OCI-LY3 (cell line): Measurements from ENCODE around the gene DSTYK.
"Not testable (repeated sequence)": the region's sequence is repeated elsewhere in the genome, so short reads cannot be mapped to it uniquely, and the experiment has no call there.

ENCODE experiments used
- H2AFZ ChIP-seq: fragments of 200-600, 300-600 bp; shearing (Covaris generic); 2 replicates; pipeline ENCODE4 v1.6.0; 2014; ENCODE audit warnings: antibody characterized with exemption, low read depth, low read length
- H3K27ac ChIP-seq: fragments of 200-600, 300-600 bp; sonication (generic); 2 replicates; pipeline ENCODE4 v1.5.1; 2014; ENCODE audit warnings: mild to moderate bottlenecking, low read length, moderate library complexity, mixed read lengths
- H3K27me3 ChIP-seq: fragments of 200-600, 300-600 bp; sonication (generic); 2 replicates; pipeline ENCODE4 v1.6.1; 2014; ENCODE audit warnings: low read depth, low read length, mixed read lengths
- H3K36me3 ChIP-seq: fragments of 200-600, 300-600 bp; sonication (generic); replicated peaks from 2 replicates; pipeline ENCODE3; 2014; ENCODE audit warnings: low read depth, low read length, mixed read lengths
- H3K4me1 ChIP-seq: fragments of 300-600, 200-600 bp; sonication (generic); 2 replicates; pipeline ENCODE4 v1.6.1; 2014; ENCODE audit warnings: low read length, mixed read lengths
- H3K4me2 ChIP-seq: fragments of 200-600, 300-600 bp; sonication (generic); 2 replicates; pipeline ENCODE4 v1.6.1; 2014; ENCODE audit warnings: low read length, mixed read lengths
- H3K4me3 ChIP-seq: fragments of 300-600, 200-600 bp; sonication (generic); 2 replicates; pipeline ENCODE4 v1.5.1; 2014; ENCODE audit warnings: antibody characterized with exemption, mild to moderate bottlenecking, low read length, moderate library complexity
- H3K79me2 ChIP-seq: fragments of 300-600, 200-600 bp; shearing (Covaris generic); 2 replicates; pipeline ENCODE4 v1.6.1; 2014; ENCODE audit warnings: mild to moderate bottlenecking, low read length, mixed read lengths
- H3K9ac ChIP-seq: fragments of 300-600, 200-600 bp; shearing (Covaris generic); 2 replicates; pipeline ENCODE4 v1.6.0; 2014; ENCODE audit warnings: mild to moderate bottlenecking, low read length, moderate library complexity
- H3K9me3 ChIP-seq: fragments of 200-600, 300-600 bp; shearing (Covaris generic); 2 replicates; pipeline ENCODE4 v1.6.1; 2014; ENCODE audit warnings: low read length, mixed read lengths; ENCODE audit not compliant: insufficient read depth
- H4K20me1 ChIP-seq: fragments of 200-600, 300-600 bp; sonication (generic); 2 replicates; pipeline ENCODE4 v1.6.1; 2016; ENCODE audit warnings: low read length, mixed read lengths; ENCODE audit not compliant: insufficient read depth
- EZH2phosphoT487 ChIP-seq: fragments of 200-600 bp; shearing (Covaris generic); IDR thresholded peaks from 2 replicates; pipeline ENCODE4 v1.6.1; 2018; ENCODE audit warnings: antibody characterized with exemption, mixed run types, low read depth
- TF ChIP-seq, protein P1 (sequence below): fragments of 200-600, 300-600 bp; sonication (generic); IDR thresholded peaks from 2 replicates; pipeline ENCODE4 v1.5.1; 2014; ENCODE audit warnings: antibody characterized with exemption, low read length, low read depth

The DSTYK gene

DNA sequence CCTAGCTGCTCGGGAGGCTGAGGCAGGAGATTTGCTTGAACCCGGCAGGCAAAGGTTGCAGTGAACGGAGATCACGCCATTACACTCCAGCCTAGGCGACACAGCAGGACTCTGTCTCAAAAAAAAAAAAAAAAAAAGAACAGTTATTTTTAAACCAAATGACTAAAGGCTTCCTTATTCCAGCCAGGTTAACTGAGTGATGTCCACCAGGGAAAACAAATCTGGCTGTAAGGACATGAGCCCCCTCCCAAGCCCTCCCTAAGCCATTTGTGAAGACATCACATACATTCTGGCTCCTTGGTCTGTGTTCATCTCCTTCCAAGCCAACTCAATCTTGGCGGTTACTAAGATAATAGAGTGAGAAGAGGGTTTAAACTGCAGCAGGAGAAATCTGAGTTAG, 24.4 kb upstream of the DSTYK start:
- no peak overlapping the region for H2AFZ ChIP-seq
- H3K4me3 ChIP-seq: no peak overlapping the region
- peaks cover 16% of the 10 kb centered on the region for H3K4me1 ChIP-seq
- no peaks in the 10 kb centered on the region for H3K9me3 ChIP-seq
- H3K27me3 ChIP-seq: peaks cover 34% of the 10 kb centered on the region
- H4K20me1 ChIP-seq: no peaks in the 10 kb centered on the region
- H3K79me2 ChIP-seq: no peaks in the 10 kb centered on the region
- H3K9ac ChIP-seq: no peak overlapping the region
- no peak overlapping the region for H3K4me2 ChIP-seq
- no peaks in the 10 kb centered on the region for H3K36me3 ChIP-seq
- TF ChIP-seq, protein P1, sequence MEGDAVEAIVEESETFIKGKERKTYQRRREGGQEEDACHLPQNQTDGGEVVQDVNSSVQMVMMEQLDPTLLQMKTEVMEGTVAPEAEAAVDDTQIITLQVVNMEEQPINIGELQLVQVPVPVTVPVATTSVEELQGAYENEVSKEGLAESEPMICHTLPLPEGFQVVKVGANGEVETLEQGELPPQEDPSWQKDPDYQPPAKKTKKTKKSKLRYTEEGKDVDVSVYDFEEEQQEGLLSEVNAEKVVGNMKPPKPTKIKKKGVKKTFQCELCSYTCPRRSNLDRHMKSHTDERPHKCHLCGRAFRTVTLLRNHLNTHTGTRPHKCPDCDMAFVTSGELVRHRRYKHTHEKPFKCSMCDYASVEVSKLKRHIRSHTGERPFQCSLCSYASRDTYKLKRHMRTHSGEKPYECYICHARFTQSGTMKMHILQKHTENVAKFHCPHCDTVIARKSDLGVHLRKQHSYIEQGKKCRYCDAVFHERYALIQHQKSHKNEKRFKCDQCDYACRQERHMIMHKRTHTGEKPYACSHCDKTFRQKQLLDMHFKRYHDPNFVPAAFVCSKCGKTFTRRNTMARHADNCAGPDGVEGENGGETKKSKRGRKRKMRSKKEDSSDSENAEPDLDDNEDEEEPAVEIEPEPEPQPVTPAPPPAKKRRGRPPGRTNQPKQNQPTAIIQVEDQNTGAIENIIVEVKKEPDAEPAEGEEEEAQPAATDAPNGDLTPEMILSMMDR: no peak
- no peak overlapping the region for H3K27ac ChIP-seq

DNA sequence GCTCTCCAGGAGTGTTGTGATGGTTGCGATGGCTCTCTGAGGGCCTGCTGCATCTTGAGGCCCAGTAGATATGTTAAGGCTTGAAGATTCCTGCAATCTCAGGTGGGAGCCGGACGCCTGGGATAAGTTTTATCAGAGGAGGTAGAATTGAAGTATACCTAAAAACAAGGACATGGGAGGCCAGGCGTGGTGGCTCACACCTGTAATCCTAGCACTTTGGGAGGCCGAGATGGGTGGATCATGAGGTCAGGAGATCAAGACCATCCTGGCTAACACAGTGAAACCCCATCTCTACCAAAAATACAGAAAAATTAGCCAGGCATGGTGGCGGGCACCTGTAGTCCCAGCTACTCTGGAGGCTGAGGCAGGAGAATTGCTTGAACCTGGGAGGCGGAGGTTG, 22.5 kb upstream of the DSTYK start:
- not testable (repeated sequence) for H3K4me3 ChIP-seq, H3K27ac ChIP-seq, H3K79me2 ChIP-seq, H3K4me2 ChIP-seq, H3K9ac ChIP-seq, H3K36me3 ChIP-seq, H4K20me1 ChIP-seq, H2AFZ ChIP-seq, H3K9me3 ChIP-seq
- Histone ChIP-seq H3K4me1 (peaks cover 28% of the 10 kb centered on the region), H3K27me3 (peaks cover 27% of the 10 kb centered on the region)

DNA sequence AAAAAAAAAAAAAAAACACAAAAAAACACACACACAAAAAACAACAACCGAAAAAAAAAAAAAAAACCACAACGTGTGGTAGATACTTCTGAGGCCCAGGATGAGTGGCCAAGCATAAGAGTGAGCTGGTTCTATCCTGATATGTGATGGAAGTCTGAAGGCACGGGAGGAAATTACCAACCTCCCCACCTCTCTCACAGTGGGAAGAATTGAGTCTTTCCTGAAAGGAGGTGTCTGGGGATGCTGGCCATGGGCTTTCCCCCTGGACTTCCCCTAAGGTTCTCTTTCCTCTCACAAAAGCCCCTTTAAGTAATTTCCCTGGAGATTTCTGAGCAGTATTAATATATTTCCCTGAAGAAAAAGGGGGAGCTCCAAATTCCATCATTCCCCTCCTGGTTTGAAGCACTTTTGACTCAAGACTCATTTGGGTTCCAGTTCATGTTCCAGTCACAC, 21.5 kb upstream of the DSTYK start:
- no peak overlapping the region for H3K4me3 ChIP-seq
- H4K20me1 ChIP-seq: no peaks in the 10 kb centered on the region
- peak overlapping the region; percentile 44 for H3K4me2 ChIP-seq
- peaks cover 28% of the 10 kb centered on the region for H3K4me1 ChIP-seq
- no peaks in the 10 kb centered on the region for H3K79me2 ChIP-seq
- H3K9me3 ChIP-seq: no peaks in the 10 kb centered on the region
- TF ChIP-seq, protein P1: no peak
- no peak for TF ChIP-seq EZH2phosphoT487
- no peak overlapping the region for H3K27ac ChIP-seq
- H3K9ac ChIP-seq: no peak overlapping the region
- H3K27me3 ChIP-seq: peaks cover 17% of the 10 kb centered on the region
- H3K36me3 ChIP-seq: no peaks in the 10 kb centered on the region
- H2AFZ ChIP-seq: no peak overlapping the region

DNA sequence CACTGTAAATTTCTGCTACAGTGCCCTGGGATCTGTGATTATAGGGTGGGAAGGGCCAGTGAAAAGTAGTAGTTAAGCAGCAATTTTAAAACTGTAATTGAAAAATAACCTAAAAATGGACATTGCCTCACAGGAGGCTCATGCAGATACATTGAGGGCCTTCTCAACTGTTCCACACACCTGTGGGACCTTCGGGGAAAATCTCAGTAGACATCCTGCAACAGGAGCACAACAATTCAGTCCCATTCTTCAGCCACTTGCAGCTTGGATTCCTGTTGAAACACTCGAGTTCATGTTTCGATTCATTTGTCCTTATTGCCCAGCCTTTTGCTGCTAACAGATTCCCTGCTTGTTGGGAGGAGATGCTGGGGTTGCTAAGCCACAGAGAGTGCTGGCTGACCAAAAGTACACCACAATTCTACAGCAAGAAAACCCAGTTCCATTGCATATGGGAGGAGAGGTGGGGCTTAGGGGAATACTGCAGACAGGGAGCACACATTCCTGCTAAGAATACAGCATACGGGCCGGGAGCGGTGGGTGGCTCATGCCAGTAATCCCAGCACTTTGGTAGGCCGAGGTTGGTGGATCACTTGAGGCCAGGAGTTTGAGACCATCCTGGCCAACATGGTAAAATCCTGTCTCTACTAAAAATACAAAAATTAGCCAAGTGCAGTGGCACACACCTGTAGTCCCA, 20.8 kb upstream of the DSTYK start:
- Histone ChIP-seq H3K27ac (no peak overlapping the region), H3K36me3 (no peaks in the 10 kb centered on the region), H3K4me2 (no peak overlapping the region), H3K4me1 (peaks cover 29% of the 10 kb centered on the region), H3K79me2 (no peaks in the 10 kb centered on the region), H2AFZ (no peak overlapping the region), H3K9me3 (no peaks in the 10 kb centered on the region), H3K9ac (no peak overlapping the region), H3K4me3 (no peak overlapping the region), H3K27me3 (peaks cover 11% of the 10 kb centered on the region; the same call in 1 of the 2 replicates), H4K20me1 (no peaks in the 10 kb centered on the region)
- TF ChIP-seq EZH2phosphoT487: no peak
- TF ChIP-seq, protein P1: no peak
